ENCODE results near the gene NCEH1.
A peak's percentile ranks its signal among the peaks of the same experiment; 100 is the strongest.

NCEH1 gene

GRCh38 chr3:172643506-172644179, 67.2 kb downstream of the NCEH1 start:
- DNase-seq = no peak

GRCh38 chr3:172641291-172641690, 69.6 kb downstream of the NCEH1 start:
- no peak for DNase-seq

- DNase-seq = no peak
Measured at GRCh38 chr3:172640751-172641150, 70.1 kb downstream of the NCEH1 start.

GRCh38 chr3:172635588-172635987, 75.3 kb downstream of the NCEH1 start:
- no peak for DNase-seq

- DNase-seq = no peak
Measured at GRCh38 chr3:172634948-172635347, 75.9 kb downstream of the NCEH1 start.

- DNase-seq = no peak
Measured at GRCh38 chr3:172630316-172630715, 80.6 kb downstream of the NCEH1 start.

- no peak for DNase-seq
Measured at GRCh38 chr3:172629470-172629869, 81.4 kb downstream of the NCEH1 start.

GRCh38 chr3:172627057-172627809, 83.6 kb downstream of the NCEH1 start:
- DNase-seq = no peak

GRCh38 chr3:172626021-172626640, 84.7 kb downstream of the NCEH1 start:
- no peak for DNase-seq

GRCh38 chr3:172625404-172625803, 85.5 kb downstream of the NCEH1 start:
- no peak for DNase-seq

- DNase-seq = no peak
Measured at GRCh38 chr3:172624999-172625398, 85.9 kb downstream of the NCEH1 start.

GRCh38 chr3:172622916-172623700, 87.8 kb downstream of the NCEH1 start:
- DNase-seq = peak in 1 of 3 experiments; percentile 52

- no peak for DNase-seq
Measured at GRCh38 chr3:172622156-172622555, 88.7 kb downstream of the NCEH1 start.

GRCh38 chr3:172617976-172618375, 92.9 kb downstream of the NCEH1 start:
- no peak for DNase-seq

GRCh38 chr3:172617013-172617706, 93.7 kb downstream of the NCEH1 start:
- DNase-seq = no peak

GRCh38 chr3:172616031-172616461, 94.8 kb downstream of the NCEH1 start:
- no peak for DNase-seq

GRCh38 chr3:172615296-172615695, 95.6 kb downstream of the NCEH1 start:
- DNase-seq = no peak

- no peak for DNase-seq
Measured at GRCh38 chr3:172614340-172615274, 96.3 kb downstream of the NCEH1 start.

- no peak for DNase-seq
Measured at GRCh38 chr3:172613845-172614244, 97.0 kb downstream of the NCEH1 start.

GRCh38 chr3:172612871-172613678, 97.8 kb downstream of the NCEH1 start:
- no peak for DNase-seq

Measured in NCI-H1417 (cell line).